HG02943 (cell line): ENCODE measurements around the gene ST6GALNAC4.
"Not testable (repeated sequence)": the region's sequence is repeated elsewhere in the genome, so short reads cannot be mapped to it uniquely, and the experiment has no call there.

Experiments
- ATAC-seq: cut with Tn5 transposase; IDR thresholded peaks from one replicate; pipeline ENCODE4 v1.9.1; 2021; ENCODE audit warnings: mild to moderate bottlenecking, low read depth, moderate library complexity; ENCODE audit not compliant: unreplicated experiment

ST6GALNAC4 gene

DNA sequence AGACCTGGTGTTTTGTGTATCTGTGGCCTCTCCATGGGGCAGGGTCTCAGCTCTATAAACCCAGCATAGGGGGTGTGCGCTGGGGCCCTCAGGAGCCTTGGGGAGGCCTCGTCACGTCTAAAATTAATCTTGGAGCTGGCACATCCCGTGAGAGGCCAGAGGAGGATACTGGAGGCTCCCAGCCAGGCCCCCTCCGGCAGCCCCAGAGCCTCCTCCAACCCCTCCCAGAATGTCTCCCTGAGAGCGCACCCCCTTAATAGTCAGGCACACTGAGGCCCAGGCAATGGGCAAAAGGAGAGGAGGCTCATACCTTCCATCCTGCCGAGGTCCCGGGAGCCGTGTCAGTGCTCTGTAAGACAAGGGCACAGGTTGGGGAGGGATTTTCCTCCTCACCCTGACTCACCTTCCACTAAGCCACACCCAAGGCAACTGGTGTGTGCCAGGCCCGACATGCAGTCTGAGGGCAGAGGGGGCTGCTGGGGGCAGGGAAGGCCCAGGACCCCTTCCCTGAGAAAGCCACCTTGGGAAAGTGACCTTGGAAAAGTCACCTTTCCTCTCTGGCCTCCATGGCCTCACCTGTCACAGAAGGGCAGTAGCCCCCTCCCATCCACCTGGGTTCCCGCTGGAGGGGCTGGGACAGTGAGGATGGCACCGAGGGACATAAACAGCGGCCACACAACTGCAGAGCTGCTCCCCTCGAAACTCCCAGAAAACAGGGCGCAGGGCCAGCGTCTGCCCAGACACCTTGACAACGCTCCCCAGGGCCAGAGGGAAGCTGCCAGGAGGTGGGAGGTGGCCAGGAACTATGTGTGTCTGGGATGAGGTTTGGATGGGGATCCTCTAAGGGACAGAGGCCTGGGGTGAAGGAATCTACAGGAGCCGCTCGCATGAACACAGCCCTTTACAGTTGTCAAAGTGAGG is 42.3 kb downstream of the ST6GALNAC4 start:
- ATAC-seq: no peak

DNA sequence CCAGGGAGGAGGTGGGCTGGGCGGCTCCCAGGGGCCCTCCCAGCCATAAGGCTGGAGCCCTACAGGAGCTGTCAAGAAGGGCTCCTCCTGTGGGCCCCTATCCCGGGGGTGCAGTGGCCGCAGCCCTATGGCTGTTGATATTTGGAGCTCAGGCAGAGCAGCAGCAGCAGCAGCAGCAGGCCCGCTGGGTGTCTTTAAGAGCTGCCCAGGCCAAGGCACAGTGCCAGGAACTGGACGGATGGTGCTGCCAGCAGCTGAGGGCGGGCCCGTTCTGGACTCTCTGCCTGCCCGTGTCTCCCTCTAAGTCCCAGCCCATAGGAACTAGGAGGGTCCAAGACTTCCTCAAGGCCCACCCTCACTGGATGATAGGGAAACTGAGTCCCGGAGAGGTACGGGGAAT is 43.0 kb downstream of the ST6GALNAC4 start:
- ATAC-seq: no peak

DNA sequence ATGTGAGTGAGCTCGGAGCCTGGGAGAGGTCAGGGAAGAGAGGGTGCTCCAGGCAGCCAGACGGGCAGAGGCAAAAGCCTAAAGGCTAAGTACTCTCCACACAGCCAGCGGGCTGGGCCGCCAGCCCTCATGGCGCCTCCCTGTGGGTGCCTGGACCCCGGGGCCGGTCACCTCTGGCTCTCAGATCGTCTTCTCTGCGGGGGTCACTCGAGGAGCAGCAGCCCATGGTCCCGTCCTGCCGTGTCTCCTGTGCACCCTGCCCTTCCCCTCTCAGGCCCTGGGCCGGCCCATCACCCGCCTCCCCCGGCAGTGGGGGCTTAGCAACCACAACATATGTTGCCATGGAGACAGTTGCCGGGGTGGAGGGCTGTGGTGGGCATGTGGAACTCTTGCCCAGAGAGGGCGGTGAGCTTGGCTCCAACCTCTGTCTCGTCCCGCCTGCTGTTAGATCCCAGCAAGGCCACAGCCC is 43.6 kb downstream of the ST6GALNAC4 start:
- no peak for ATAC-seq

DNA sequence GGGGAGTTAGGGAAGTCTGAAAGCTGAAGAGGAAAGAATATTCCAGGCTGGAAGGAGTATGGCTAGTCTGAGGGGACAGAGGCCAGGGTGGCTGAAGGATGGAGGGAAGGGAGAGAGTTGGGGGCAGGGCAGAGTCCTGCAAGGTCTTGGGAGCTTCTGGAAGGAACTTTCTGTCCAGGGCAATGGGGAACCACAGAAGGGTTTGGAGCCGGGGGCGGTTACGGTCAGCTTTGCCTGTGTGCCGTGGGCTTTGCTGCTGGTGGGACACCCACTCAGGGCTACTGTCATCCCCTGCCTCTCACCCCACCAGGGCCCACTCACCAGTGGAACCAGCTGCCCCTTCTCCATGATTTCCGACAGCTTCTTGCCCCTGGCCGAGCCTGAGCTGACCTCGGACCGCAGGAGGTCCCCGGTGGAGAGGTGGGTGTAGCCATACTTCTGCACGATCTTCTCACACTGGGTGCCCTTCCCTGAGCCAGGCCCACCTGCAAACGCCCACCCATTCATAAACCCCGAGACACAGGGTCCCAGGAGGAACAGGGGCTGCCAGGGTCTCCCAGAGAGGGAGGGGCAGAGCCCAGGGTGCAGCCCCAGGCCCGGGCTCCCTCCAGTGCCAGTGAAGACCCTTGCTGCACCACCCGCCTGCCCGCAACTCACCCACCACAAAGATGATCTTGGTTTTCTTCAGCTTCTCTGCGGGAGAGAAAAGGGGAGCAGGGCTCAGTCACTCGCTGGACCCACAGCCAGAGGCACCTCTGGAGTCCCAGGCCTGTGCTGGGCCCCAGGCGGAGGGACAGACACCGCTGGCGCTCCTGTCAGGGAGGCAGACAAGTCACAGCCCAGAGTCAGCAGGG is 44.2 kb downstream of the ST6GALNAC4 start:
- ATAC-seq: no peak

DNA sequence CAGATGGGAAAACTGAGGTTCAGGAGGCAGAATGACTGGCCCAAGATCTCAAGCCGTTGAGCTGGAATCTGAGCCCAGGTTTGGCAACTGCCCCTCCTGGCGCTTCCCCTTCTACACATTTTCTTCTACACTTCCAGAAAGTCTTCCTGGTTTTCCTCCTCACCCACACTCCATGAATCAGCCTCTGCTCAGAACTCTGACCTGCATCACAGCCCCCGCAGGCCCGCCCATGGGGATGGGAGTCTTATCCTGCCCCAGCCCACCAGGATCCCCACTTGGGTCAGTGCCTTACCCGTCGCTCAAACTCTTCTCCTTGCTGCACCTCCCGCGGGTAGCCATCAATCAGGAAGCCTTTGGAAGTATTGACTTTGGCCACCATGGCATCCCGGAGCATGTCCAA is 45.3 kb downstream of the ST6GALNAC4 start:
- no peak for ATAC-seq

DNA sequence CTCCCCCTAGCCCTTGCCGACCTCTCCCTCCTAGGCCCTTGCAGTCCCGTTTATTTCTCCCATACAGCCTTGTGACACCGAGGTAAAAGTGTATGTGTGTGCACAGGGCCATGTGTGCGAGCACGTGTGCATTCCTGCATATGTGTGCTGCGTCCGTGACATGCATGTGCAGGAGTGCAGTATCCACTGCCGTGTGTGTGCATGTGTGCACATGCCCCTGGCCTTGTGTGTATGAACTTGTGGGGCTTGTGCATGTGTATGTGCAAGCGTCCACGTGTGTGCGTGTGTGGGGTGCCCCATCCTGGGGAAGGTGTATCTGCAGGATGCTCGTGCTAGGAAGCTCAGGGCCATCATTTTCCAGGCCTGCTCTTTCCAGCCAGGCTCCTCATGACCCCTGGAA is 46.0 kb downstream of the ST6GALNAC4 start:
- no peak for ATAC-seq

DNA sequence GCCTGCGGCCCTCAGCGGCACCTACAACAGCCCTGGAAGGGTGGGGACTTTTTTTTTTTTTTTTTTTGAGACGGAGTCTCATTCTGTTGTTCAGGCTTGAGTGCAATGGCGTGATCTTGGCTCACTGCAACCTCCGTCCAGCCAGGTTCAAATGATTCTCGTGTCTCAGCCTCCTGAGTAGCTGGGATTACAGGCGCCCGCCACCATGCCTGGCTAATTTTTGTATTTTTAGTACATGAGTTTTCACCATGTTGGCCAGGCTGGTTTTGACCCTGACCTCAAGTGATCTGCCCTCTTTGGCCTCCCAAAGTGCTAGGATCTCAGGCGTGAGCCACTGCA is 46.7 kb downstream of the ST6GALNAC4 start:
- not testable (repeated sequence) for ATAC-seq

DNA sequence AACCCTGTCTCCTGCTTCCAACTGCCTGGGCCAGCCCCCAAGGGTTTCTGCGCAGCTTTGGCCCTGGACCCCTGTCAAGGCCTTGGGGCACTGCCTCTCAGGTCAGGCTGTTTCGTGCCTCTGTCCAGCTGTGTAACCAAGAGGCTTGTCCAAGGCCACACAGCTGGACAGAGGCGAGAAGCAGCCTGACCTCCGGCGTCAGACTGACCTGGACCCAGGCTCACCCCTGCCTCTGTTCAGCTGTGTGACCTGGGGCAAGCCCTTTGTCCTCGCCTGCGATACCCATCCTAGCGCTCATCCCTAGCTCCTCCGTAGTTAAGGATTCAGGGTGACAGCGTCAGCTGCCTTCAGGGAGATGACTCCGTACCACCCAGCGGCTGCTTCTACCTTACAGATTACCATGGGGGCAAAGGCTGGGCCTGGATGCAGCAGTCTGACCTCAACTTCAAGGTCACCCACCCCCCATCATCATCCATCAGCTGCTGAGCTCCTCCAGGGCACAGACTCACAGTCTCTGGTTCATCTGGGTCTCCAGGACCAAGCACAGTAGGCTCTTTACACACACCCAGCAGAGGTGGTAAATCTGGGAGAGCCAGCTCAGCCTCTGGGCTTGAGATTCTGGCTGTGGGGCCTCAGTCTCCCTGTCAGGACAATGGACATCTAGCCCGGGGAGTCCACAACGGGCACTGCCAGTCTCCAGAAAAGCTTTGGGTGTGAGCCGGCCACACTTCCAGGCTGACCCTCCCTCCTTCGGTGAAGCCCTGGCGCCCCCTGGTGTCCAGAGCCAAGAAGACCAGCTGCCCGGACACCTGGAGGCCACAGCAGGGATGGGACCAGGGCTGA is 47.3 kb downstream of the ST6GALNAC4 start:
- ATAC-seq: no peak

DNA sequence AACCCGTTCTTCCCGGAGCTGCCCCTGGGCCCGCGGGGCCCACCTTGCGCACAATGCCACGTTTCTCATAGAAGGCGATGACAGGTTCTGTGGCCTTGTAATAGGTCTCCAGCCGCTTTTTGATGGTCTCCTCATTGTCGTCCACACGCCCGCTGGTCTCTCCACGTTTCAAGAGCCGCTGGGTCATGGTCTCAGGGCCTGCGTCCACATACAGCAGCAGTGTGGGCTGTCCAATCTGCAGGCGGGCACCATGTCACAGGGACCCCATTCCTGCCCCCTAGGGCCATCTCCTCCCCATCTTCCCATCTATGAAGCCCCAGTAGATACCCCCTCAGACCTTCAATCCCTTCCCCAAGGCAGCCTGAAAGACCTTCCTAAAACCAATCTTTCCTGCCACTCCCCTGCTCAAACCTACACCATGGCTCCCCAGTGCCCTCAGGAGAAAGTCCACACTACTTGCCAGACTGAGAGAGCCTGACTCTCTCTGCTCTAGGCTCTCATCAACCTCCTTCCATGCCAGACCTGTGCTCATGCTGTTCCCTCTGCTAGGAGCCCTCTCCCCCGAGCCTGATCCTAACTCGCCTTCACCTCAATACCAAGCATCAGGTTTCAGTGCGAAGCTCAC is 48.5 kb downstream of the ST6GALNAC4 start:
- ATAC-seq: no peak

DNA sequence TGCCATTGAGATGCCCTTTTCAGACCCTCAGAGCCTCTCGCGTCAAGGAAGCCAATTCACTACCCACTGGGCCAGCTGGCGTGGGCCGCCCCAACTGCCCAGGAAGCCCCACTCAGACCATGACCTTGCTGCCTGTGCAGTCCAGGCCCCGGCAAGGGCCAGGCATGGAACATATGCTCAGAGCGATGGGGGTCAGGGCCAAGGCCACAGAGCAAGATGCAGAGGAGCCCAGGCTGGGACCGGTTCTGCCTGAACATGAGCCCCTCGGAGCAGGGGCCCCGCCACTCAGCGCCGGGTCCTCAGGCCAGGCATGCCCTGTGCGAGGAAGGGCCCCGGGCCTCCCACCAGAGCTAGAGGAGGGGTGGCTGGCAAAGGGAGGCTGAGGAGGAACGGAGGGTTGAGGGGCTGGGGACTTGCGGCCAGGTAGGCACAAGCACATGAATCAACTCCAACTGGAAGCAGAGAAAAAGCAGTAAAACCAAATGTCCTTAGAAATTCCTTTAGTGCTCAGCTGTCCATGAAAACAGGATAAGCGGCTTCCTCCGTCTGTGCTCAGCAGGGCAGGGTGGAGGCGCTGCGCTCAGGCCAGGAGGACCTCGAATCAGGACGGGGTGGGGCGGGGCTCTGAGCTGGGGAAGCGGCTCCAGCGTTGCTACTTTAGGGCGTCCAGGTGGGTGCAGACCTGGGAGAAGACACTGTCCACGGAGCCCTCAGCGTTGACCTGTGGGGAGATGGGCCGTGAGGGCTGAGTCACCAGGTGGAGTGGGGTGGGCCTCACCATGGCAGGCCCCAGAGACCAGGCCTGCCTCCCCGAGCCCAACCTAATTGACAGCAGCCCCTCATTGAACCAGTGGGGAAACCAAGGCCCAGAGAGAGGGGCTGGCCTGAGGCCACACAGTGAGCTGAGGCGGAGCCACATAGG is 49.2 kb downstream of the ST6GALNAC4 start:
- ATAC-seq: no peak

DNA sequence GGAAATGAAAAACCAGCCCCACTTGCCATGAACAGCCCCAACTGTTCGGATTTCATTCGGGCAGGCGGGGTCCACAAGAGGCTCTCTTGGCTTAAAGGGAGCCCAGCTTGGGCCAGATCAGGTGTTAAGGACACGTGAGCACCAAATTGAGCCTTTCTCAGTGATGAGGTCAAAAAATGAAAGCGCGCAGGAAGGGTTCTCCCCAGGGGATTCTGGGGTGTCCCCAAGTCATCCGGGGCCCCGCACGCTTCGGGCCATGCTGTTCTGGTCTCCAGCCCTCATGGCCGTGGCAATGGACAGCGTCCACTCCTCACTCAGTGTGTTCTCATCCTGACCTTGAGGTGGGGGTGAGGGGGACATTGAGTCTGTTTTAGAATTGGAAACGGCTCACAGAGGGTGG is 50.3 kb downstream of the ST6GALNAC4 start:
- no peak for ATAC-seq

DNA sequence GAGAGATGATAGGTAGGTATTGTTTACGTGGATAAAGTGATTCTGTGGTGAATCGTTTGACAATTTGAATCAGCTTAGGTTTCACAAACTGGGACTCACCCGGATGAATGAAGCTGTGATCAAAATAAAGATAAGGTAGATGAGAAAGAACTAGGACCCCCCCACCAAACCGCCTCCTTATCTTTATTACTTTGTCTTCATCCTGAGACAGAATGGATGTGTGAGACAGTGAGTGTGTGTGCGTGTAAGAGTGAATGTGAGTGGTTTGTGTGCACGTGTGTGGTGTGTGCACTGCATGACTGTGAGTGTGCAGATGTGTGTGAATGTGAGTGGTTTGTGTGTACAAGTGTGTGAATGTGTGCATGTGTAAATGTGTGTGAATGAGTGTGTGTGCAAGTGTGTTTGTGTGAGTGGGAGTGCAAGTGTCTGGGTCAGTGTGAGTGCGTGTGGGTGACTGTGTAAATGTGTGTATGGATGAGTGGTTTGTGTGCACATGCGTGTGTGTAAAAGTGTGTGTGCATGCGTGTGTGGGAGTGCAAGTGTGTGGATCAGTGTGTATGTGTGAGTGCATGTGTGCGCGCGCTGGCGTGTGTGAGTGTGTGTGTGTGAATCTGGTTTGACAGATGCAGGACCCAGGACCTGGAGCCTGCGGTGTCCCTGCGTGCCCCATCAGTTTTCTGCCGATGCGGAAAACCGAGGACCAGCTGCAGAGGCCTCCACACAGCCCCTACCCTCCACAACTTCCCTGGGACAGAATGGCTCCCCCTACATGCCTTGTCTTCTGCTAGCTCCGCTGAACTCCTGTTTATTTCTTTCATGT is 51.0 kb downstream of the ST6GALNAC4 start:
- no peak for ATAC-seq

DNA sequence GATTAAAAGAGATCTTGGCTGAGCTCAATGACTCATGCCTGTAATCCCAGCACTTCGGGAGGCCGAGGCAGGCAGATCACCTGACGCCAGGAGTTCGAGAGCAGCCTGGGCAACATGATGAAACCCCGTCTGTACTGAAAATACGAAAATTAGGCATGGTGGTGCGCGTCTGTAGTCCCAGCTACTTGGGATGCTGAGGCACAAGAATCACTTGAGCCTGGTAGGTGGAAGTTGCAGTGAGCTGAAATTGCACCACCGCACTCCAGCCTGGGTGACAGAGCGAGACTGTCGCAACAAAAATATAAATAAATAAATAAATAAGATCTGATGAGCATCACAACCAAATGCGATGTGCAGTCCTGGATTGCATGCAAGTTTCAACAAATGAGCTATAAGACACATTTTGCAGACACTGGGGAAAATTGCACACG is 53.6 kb downstream of the ST6GALNAC4 start:
- no peak for ATAC-seq

DNA sequence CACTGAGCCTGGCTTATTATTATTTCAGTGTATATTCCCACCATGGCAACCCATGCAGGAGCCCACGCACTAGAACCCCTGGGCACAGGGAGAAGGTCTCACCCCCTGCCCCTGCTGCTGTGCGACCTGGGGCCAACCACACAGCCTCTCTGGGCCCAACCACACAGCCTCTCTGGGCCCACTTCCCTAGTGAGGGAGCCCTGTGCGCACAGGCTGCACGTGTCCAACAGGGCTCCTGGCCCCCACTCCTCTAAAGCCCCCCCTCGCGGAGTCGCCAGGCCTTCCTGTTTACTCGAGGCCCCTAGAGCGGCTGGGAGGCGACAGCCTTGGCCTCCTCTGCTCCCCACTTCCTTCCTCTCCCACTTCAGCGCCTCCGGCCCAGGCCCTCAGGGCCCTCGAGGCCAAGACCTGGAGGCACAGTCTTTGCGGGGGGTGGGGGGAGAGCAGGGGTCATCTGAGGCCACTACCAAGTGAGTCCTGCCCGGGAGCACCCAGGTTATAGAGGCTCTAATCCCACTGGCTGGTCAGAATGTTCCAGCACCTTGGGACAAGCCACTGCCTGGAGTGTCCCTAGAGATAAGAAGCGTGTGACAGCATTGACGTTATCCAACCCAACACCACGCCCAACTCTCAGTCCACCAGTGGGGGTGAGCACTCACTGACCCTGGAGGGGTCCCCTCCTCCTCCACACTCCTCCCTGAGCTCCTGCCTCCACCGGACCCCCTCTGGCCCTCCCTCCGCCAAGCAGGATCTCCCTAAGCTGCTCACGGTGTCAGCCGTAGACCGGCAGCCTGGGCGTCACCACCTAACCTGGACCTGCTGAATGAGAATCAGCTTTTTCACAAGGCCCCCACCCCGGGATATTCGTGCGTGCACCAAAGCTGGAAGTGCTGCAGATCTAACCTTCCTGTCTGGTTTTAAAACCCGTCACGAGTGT is 54.5 kb downstream of the ST6GALNAC4 start:
- ATAC-seq: no peak

DNA sequence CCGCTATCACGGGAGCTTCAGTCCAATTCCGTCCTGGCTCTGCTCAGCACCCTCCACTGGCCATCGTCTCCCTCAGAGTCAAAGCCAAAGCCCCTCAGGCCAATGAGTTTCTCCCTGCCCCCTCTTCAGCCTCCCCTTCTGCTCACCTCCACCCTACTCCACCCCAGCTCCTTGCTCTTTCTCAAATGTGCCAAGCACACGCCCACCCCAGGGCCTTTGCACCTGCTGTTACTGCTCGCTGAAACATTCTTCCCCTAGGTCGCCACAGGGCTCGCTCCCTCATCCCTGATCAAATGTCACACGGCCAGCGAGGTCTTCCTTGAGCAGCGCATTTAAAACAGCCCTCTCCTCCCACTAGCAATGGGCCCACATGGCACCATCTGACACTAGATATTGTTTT is 56.1 kb downstream of the ST6GALNAC4 start:
- no peak for ATAC-seq

DNA sequence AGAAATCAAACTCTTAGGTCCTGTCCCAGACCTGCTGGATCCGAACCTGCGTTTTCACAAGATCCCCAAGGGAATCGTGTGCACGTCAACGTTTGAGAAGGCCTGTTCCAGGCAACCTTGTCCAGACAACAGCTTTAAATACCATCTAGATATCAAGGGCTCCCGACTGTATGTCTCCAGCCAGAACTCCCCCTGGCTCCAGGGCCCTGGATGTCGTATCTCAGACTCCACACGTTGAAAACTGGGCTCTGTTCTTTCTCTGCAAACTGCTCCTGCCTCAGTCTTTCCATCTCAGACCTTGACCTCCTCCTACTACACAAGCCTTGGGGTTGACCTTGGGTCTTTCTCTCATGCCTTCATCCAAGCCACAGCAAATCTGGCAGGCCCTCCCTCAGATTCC is 56.6 kb downstream of the ST6GALNAC4 start:
- no peak for ATAC-seq

DNA sequence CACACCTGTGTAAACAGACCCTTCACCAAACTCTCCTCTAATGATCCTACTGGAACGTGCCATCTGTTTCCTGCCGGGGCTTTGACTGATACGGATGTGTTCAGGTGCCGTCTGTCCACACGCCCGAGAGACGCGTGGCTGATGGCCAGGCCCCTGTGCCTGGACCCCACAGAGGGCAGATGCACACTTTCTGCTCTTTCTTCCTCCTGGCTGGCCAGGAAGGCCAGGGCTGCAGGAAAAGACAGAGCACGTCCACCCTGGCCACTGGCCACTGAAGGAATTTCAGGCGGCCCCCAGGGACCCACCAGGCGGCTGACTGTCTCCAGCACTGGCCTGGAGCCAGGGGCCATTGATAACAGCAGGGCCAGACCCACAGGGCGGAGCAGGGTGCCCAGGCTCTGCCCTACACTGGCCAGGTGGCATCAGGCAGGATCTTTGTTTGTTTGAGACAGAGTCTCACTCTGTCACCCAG is 58.8 kb downstream of the ST6GALNAC4 start:
- no peak for ATAC-seq
